GM19452 (cell line): Measurements from ENCODE around the gene FOXP1.

Experiments
- ATAC-seq: cut with Tn5 transposase; IDR thresholded peaks from one replicate; pipeline ENCODE4 v1.9.1; 2021; ENCODE audit not compliant: unreplicated experiment

FOXP1 gene

GRCh38 chr3:71072287-71072686 is 511.2 kb downstream of the FOXP1 start:
- no peak for ATAC-seq

- ATAC-seq, result no peak
Measured at GRCh38 chr3:71070497-71071463, 512.7 kb downstream of the FOXP1 start.

- peak; percentile 40 for ATAC-seq
Measured at GRCh38 chr3:71069797-71070196, 513.7 kb downstream of the FOXP1 start.

GRCh38 chr3:71067977-71068654 is 515.4 kb downstream of the FOXP1 start:
- no peak for ATAC-seq

GRCh38 chr3:71066849-71067261 is 516.7 kb downstream of the FOXP1 start:
- no peak for ATAC-seq

GRCh38 chr3:71066356-71066755 is 517.2 kb downstream of the FOXP1 start:
- no peak for ATAC-seq

GRCh38 chr3:71065764-71066013 is 517.8 kb downstream of the FOXP1 start:
- no peak for ATAC-seq

GRCh38 chr3:71064956-71065763 is 518.4 kb downstream of the FOXP1 start:
- ATAC-seq, result peak; percentile 27

GRCh38 chr3:71064291-71064955 is 519.1 kb downstream of the FOXP1 start:
- peak; percentile 55 for ATAC-seq

- no peak for ATAC-seq
Measured at GRCh38 chr3:71063773-71064290, 519.7 kb downstream of the FOXP1 start.

- ATAC-seq, result peak; percentile 39
Measured at GRCh38 chr3:71062952-71063772, 520.4 kb downstream of the FOXP1 start.

- no peak for ATAC-seq
Measured at GRCh38 chr3:71062037-71062932, 521.2 kb downstream of the FOXP1 start.

GRCh38 chr3:71061581-71061980 is 521.9 kb downstream of the FOXP1 start:
- ATAC-seq, result no peak

- no peak for ATAC-seq
Measured at GRCh38 chr3:71061037-71061436, 522.5 kb downstream of the FOXP1 start.

- no peak for ATAC-seq
Measured at GRCh38 chr3:71060536-71060935, 523.0 kb downstream of the FOXP1 start.

GRCh38 chr3:71057526-71057894 is 526.0 kb downstream of the FOXP1 start:
- ATAC-seq, result no peak

- ATAC-seq, result no peak
Measured at GRCh38 chr3:71056327-71056726, 527.2 kb downstream of the FOXP1 start.

- no peak for ATAC-seq
Measured at GRCh38 chr3:71055257-71056001, 528.1 kb downstream of the FOXP1 start.
